ENCODE measurements around the gene MS4A14.

DNA sequence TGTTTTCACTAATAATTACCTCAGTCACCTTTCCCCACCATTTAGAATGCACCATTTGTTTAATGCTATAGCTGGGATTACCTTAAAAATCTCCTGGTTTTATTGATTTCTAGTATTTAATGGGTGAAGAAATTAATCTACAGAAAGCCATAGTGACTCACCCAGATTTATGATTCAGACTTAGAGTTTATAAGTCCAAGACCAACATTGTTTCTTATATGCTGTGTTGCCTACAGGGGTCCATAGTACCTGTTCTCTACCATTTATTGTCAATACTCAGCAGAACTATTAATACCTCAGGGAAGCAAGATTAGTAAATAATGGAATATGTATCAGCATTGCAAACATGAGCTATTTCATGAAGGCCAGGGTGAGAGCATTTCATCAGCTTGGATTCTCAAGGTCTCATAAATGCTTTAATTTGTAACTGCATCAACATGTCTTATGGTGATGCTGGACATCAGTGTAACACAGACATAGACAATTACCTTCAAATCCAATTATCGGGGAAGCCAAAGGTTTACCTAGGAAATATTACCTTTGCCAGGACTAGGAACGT lies 25.9 kb upstream of the MS4A14 start:
- TF ChIP-seq, protein P1, sequence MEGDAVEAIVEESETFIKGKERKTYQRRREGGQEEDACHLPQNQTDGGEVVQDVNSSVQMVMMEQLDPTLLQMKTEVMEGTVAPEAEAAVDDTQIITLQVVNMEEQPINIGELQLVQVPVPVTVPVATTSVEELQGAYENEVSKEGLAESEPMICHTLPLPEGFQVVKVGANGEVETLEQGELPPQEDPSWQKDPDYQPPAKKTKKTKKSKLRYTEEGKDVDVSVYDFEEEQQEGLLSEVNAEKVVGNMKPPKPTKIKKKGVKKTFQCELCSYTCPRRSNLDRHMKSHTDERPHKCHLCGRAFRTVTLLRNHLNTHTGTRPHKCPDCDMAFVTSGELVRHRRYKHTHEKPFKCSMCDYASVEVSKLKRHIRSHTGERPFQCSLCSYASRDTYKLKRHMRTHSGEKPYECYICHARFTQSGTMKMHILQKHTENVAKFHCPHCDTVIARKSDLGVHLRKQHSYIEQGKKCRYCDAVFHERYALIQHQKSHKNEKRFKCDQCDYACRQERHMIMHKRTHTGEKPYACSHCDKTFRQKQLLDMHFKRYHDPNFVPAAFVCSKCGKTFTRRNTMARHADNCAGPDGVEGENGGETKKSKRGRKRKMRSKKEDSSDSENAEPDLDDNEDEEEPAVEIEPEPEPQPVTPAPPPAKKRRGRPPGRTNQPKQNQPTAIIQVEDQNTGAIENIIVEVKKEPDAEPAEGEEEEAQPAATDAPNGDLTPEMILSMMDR (IDR thresholded peaks at IDR 0.05): no peak
- no peak for TF ChIP-seq EP300 (IDR thresholded peaks at IDR 0.05)
